Skin epidermis (tissue), 12 donors: ENCODE results near the gene CCNT2.
"Not testable (repeated sequence)": the region's sequence is repeated elsewhere in the genome, so short reads cannot be mapped to it uniquely, and the experiment has no call there.

ENCODE experiments used
- H3K27ac ChIP-seq, 21 experiments: fragments of 200-600 bp; sonication (generic) in 11 of 21; one replicate each; pipeline ENCODE4 v1.5.0; 2020; ENCODE audit warnings: mild to moderate bottlenecking in 3 of 21, inconsistent platforms in 2 of 21, moderate library complexity in 2 of 21
- H3K4me3 ChIP-seq, 7 experiments: fragments of 200-600 bp; sonication (generic) in 2 of 7; one replicate each; pipeline ENCODE4 v1.5.0; 2020; ENCODE audit warnings: inconsistent platforms in 2 of 7, mild to moderate bottlenecking in 2 of 7, moderate library complexity in 1 of 7

Gene CCNT2

GRCh38 chr2:134967166-134967565 lies 48.5 kb downstream of the CCNT2 start:
- not testable (repeated sequence) for H3K27ac ChIP-seq, H3K4me3 ChIP-seq

- Histone ChIP-seq H3K4me3 (no peak overlapping the region), H3K27ac (no peak overlapping the region)
These were observed 54.9 kb downstream of the CCNT2 start for GRCh38 chr2:134973241-134974138.

GRCh38 chr2:134975281-134976009 lies 56.8 kb downstream of the CCNT2 start:
- no peak overlapping the region for H3K4me3 ChIP-seq
- no peak overlapping the region for H3K27ac ChIP-seq

GRCh38 chr2:134976074-134976702 lies 57.6 kb downstream of the CCNT2 start:
- Histone ChIP-seq H3K4me3 (no peak overlapping the region), H3K27ac (no peak overlapping the region)

GRCh38 chr2:134977104-134977503 lies 58.5 kb downstream of the CCNT2 start:
- H3K27ac ChIP-seq, H3K4me3 ChIP-seq: not testable (repeated sequence)

- Histone ChIP-seq H3K27ac (no peak overlapping the region), H3K4me3 (no peak overlapping the region)
These were observed 60.6 kb downstream of the CCNT2 start for GRCh38 chr2:134979221-134979620.

GRCh38 chr2:134980639-134981038 lies 62.0 kb downstream of the CCNT2 start:
- Histone ChIP-seq H3K4me3 (no peak overlapping the region), H3K27ac (no peak overlapping the region)

GRCh38 chr2:134982603-134983002 lies 64.0 kb downstream of the CCNT2 start:
- H3K27ac ChIP-seq, result no peak overlapping the region
- H3K4me3 ChIP-seq, result no peak overlapping the region

- H3K4me3 ChIP-seq, result no peak overlapping the region
- H3K27ac ChIP-seq, result no peak overlapping the region
These were observed 66.4 kb downstream of the CCNT2 start for GRCh38 chr2:134985061-134985460.

GRCh38 chr2:134988994-134989605 lies 70.5 kb downstream of the CCNT2 start:
- Histone ChIP-seq H3K27ac (no peak overlapping the region), H3K4me3 (no peak overlapping the region)

- H3K4me3 ChIP-seq, result no peak overlapping the region
- H3K27ac ChIP-seq, result no peak overlapping the region
These were observed 80.9 kb downstream of the CCNT2 start for GRCh38 chr2:134999521-134999920.

- Histone ChIP-seq H3K27ac (no peak overlapping the region), H3K4me3 (no peak overlapping the region)
These were observed 84.2 kb downstream of the CCNT2 start for GRCh38 chr2:135002836-135003235.

- Histone ChIP-seq H3K4me3 (no peak overlapping the region), H3K27ac (no peak overlapping the region)
These were observed 85.6 kb downstream of the CCNT2 start for GRCh38 chr2:135004005-135004746.

- Histone ChIP-seq H3K4me3 (no peak overlapping the region), H3K27ac (no peak overlapping the region)
These were observed 87.1 kb downstream of the CCNT2 start for GRCh38 chr2:135005753-135006152.
